Fibroblast of upper back skin (primary cell): ENCODE data around the gene LYZ.
"Not testable (repeated sequence)": the region's sequence is repeated elsewhere in the genome, so short reads cannot be mapped to it uniquely, and the experiment has no call there.

Source experiments
- DNase-seq: peaks from one replicate; pipeline ENCODE4 v3.0.0-alpha.2; 2013

Gene LYZ

GRCh38 chr12:69348162-69348938 is at the start of gene LYZ:
LYZ (plus strand) TSS chr12:69348381; CDS start chr12:69348409, 28 bp downstream.
- no peak for DNase-seq

- DNase-seq, result no peak
Measured at GRCh38 chr12:69298947-69299346, 49.2 kb upstream of the LYZ start.

GRCh38 chr12:69304284-69304683 is 43.9 kb upstream of the LYZ start:
- no peak for DNase-seq

GRCh38 chr12:69309461-69309860 is 38.7 kb upstream of the LYZ start:
- no peak for DNase-seq

GRCh38 chr12:69313209-69313608 is 35.0 kb upstream of the LYZ start:
- no peak for DNase-seq

GRCh38 chr12:69316784-69317183 is 31.4 kb upstream of the LYZ start:
- not testable (repeated sequence) for DNase-seq

- DNase-seq, result not testable (repeated sequence)
Measured at GRCh38 chr12:69317233-69317632, 30.9 kb upstream of the LYZ start.

GRCh38 chr12:69318225-69318624 is 30.0 kb upstream of the LYZ start:
- DNase-seq, result no peak

GRCh38 chr12:69321351-69321750 is 26.8 kb upstream of the LYZ start:
- no peak for DNase-seq

GRCh38 chr12:69324797-69325466 is 23.2 kb upstream of the LYZ start:
- no peak for DNase-seq

GRCh38 chr12:69328426-69328825 is 19.8 kb upstream of the LYZ start:
- no peak for DNase-seq

GRCh38 chr12:69329669-69330428 is 18.3 kb upstream of the LYZ start:
- no peak for DNase-seq

GRCh38 chr12:69330475-69331473 is 17.4 kb upstream of the LYZ start:
- no peak for DNase-seq

GRCh38 chr12:69331519-69331908 is 16.7 kb upstream of the LYZ start:
- no peak for DNase-seq

GRCh38 chr12:69331909-69332684 is 16.1 kb upstream of the LYZ start:
- no peak for DNase-seq

GRCh38 chr12:69332815-69333358 is 15.3 kb upstream of the LYZ start:
- DNase-seq, result no peak

GRCh38 chr12:69334158-69334557 is 14.0 kb upstream of the LYZ start:
- DNase-seq, result no peak

GRCh38 chr12:69337311-69338090 is 10.7 kb upstream of the LYZ start:
- no peak for DNase-seq

GRCh38 chr12:69338120-69338859 is 9.9 kb upstream of the LYZ start:
- no peak for DNase-seq

- no peak for DNase-seq
Measured at GRCh38 chr12:69338936-69339335, 9.2 kb upstream of the LYZ start.
